Measurements from ENCODE around the gene EXOSC10.

GRCh38 chr1:11130406-11130805, 30.7 kb upstream of the EXOSC10 start:
- no peak for TF ChIP-seq POLR2A (IDR thresholded peaks at IDR 0.05)
- no peak for TF ChIP-seq CTCF (IDR thresholded peaks at IDR 0.05)
- TF ChIP-seq POLR2AphosphoS5 (IDR thresholded peaks at IDR 0.05) = no peak
